DMS153 (cell line): Measurements from ENCODE around the gene PPM1M.

Source experiments
- DNase-seq: peaks from one replicate; lab custom pipeline; 2025; lab: John Stamatoyannopoulos, UW

The PPM1M gene

DNA sequence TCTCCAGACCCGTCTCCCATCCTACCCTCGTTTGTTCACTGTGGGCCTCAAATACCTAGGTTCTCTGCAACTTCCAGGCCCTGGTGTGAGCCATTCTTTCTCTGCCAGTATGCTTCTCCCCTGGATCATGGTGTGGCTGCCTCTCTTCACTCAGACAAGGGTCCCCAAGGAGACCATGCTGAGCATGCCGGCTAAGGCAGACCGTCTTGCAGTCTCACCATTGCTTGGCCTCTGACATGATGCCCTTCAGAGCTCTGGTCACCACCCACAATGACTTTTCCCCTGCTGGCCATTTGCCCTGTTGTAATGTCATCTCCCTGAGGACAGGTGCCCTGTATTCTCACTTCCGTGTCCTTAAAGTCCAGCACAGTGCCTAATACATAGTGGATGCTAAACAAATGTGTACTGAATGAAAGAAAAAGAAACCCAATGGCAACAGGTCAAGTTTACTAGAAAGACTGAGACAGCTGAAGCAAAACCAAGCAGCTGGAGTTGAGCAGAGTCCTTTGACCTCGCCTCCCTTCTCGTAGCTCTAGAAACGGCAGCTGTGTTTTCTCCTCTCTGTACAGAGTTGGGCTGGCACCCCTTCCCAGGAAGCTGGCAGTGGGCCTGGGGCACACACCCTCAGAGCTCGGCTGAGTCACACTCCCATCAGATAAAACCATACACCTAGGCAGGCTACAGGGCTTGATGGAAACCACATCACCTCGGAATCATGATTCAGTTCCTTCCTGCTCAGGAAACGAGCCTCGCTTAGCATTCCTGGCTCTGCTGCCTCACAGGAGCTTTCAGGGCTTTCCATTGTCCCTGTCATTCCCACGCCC is 28.8 kb upstream of the PPM1M start:
- DNase-seq: peak; percentile 48

DNA sequence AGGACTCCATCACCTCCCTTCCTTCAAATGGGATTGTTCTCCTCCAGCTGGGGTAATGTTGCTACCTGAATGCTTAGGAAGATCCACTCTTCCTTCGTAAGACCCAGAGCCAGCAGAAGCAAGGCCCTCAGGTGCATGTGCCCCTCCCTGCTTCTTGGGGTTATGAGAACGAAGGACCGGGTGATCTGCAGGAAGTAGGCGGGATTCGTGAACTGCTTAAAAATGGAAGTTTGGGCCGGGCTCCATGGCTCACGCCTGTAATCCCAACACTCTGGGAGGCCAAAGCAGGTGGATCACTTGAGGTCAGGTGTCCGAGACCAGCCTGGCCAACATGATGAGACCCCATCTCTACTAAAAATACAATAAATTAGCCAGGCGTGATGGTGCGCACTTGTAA is 28.2 kb upstream of the PPM1M start:
- DNase-seq: no peak

DNA sequence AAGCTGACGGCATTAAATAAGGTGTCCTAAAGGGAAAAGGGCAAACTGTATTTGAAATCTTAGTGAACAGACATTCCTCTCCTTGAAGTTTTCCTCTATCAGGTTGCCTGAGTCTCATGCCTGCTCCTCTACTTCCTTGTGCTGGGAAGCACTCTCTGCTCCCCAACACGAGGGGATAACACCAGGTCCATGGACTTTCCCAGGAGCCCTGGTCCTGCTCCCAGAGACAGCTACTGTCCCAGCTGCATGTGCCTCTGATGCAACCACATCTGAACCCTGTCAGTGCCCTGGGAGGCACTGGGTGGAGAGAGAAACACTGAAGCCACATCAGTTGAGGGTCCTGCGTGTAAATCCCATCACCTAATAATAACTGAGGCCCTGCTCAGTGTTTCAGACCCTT is 27.5 kb upstream of the PPM1M start:
- no peak for DNase-seq

DNA sequence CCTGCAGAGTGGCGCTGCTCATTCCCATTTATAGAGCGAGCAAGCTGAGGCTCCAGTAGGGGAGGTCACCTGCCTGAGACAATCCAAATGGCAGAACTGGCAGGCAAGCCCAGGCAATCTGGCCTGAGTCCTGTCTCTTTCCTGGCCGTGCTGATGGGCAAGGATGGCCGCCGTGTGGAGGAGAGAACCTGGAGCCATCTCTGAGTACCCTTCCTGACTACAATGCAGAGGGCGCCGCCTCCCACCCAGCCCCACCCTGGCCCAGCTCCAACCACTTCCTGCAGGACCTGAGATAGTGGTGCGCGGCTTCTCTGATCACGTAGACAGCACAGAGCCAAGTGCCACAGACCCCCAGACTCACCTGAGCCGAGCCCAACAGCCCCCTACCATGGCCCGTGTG is 27.1 kb upstream of the PPM1M start:
- no peak for DNase-seq

GRCh38 chr3:52218937-52219650 is 26.5 kb upstream of the PPM1M start:
- DNase-seq: no peak

GRCh38 chr3:52220380-52221026 is 25.1 kb upstream of the PPM1M start:
- DNase-seq: no peak

- no peak for DNase-seq
Measured at GRCh38 chr3:52221141-52221562, 24.4 kb upstream of the PPM1M start.

- DNase-seq: no peak
Measured at GRCh38 chr3:52221563-52222318, 23.8 kb upstream of the PPM1M start.

- DNase-seq: no peak
Measured at GRCh38 chr3:52222319-52223221, 23.0 kb upstream of the PPM1M start.

DNA sequence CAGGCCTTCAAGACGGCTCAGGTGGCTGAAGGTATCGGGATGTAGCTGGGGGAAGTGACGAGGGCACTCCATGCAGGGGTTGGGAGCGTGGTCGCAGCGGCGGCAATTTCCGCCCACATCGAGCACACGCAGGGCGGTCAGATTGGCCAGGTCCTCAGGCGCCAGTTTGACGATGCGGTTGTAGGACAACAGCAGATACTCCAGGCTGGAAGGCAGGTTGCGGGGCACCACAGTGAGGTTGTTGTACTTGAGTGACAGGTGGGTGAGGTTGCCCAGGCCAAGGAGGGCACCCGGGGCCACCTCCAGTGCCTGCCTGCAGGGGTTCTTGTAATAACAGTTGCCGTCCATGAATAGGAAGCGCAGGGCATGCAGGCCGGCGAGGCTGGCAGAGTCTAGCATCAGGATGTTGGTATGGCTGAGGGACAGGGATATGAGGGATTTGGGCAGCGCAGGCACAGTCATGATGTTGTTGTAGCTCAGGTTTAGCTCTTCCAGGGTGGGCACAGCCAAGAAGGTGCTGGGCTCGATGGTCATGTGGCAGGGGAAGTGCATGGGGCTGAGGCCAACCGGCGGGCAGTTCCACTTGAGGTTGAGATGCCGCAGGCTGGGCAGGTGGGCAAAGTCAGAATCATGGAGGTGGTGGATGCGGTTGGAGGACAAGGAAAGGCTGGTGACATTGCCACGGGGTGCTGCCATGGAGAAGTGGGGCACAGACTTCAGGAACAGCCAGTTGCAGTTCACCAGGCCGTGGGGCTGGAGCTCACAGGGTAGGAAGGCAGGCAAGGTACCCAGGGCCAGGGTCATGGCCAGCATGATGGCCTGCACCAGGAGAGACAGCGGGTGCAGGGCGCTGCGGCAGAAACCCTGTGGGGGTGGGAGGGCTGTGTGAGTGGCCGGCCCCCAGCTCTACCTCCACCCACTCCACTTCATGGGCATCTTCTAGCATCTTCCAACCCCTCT is 21.8 kb upstream of the PPM1M start:
- no peak for DNase-seq

DNA sequence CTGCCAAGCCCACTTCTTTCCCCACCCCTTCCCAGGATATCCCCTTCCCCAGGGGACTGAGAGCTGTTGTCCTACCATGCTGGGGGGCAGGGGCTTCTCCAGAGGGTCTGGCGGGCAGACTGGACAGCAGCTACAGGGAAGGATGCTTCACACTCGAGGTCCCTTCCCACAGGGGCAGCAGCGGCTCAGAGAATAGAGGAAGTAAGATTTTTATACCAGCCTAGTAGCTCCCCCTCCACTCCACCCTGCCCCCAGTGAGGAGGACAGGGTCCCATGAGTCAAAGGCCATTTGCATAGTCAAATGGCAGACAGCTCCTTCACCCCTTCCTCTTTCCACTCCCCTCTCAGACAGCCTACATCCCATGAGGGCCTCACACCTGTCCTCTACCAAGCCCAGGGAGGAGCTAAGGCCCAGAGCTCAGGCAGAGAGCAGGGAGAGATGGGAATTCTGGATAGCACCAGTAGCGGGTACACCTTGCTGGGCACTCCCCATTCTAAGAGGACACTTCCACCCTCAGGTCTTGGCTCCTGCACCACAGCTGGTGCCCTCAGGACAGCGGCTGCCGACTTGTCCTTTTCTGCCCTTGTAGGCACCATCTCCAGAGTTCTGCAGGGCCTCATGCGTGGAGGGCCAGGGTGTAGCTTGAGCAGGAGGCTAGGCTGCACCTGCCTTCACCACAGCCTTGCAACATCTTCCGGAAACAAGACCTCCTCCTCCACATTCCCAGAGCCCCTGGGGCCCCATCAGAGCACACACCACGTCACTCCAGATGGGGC is 19.9 kb upstream of the PPM1M start, which contains the start of gene TLR9:
TLR9 (minus strand) TSS at position 194 of the 777 bp plus-strand sequence; CDS start at position 78, 116 bp downstream.
- DNase-seq: no peak

DNA sequence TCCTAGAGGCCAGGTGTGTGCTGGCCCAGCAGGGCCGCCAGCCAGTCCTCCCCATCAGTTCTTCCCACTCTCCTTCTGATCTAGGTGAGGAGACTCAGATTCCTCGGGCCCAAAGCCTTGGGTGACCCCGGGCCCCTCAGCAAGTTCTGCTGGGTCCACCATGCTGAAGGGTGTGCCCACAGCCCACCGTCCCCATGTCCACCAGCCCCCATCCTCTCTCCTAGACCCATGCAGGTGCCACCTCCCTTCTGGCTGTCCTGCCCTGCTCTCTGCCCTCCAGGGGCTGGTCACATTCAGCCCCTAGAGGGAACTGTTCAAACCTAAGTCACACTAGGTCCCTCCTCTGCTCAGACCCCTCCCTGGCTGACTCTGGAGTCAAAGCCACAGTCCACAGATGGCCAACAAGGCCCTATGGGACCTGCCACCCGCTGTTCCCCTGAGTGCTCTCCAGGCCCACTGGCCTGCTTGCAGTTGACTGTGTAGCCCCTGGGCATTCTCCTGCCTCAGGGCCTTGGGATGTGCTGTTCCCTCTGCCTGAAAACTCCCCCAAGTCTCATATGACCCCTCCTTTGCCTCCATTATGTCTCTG is 19.2 kb upstream of the PPM1M start:
- DNase-seq: no peak

GRCh38 chr3:52227117-52227516 is 18.4 kb upstream of the PPM1M start:
- DNase-seq: no peak

GRCh38 chr3:52227766-52228165 is 17.8 kb upstream of the PPM1M start:
- no peak for DNase-seq

- no peak for DNase-seq
Measured at GRCh38 chr3:52228266-52228665, 17.3 kb upstream of the PPM1M start.

DNA sequence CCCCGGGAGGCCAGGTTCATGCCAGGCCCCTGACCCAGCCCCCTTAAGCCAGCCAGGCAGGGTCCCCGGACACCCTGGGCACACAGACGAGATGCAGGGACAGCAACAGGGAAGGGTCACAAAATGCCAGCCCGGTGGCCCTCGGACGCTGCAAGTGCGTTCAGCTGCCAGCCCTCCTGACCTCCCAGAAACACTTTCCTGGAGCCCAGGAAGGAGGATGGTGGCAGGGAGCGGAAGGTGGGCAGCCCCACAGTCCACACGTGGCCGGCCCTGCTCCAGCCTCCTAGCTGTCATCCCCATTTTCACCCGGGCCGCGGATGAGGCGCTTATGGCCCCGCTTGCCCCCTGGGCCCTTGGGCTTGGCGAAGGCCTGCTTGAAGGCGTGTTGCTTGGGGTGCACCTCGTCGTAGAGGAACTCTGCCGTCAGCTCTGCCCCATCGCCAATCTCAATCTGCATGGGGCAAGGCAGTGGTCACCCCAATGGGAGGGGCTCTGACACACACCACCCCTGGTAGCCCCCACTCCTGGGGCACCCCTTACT is 16.7 kb upstream of the PPM1M start:
- DNase-seq: no peak

DNA sequence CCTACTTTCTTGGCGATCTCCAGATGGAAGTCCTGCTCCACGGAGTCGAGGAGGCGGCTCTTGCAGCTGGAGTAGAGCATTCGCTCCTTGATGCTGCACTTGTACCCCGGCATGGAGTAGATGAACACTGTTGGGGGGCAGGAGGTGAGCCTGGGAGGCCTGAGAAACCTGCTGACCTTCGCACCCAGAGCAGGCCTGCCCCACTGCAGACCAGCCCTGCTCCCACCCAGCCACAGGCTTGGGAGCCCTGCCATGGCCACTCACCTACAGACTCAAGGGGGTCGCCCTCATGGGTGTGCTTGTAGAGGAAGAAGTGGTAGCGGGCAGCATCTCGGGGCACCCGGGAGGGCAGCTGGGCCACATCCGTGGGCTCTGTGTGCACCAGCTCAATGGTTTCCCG is 15.9 kb upstream of the PPM1M start:
- DNase-seq: no peak

DNA sequence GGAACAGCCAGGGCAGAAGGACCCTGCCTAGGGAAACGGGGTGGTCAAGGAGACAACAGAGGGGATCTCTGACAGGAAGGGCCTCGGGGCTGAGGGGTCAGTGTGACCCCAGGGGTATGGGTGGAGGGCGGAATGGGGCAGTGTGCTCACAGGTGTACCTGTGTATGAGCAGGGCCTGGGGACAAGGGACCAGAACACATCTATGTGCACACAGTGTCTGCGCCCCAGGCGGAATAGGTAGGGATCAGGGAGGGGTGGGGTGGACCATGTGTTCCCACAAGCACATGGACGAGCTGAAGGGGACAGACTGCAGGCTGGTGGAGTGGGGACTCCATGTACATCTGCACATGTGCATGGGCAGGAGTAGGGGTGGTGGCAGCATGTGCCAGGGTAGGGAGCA is 15.1 kb upstream of the PPM1M start:
- DNase-seq: no peak
